Upper lobe of right lung (tissue), 1 donor: ENCODE measurements around the gene SORL1. TPM values are rescaled to one million over a fixed set of nuclear protein-coding genes. Genes with fewer than 3 reads are reported as not detected.

Experiments
- ATAC-seq: fragments of 200-7000 bp; cut with Tn5 transposase; one replicate; pipeline ENCODE4 v1.9.1; 2020; ENCODE audit warnings: mild to moderate bottlenecking, moderate library complexity
- DNase-seq: peaks from one replicate; pipeline ENCODE4 v3.0.0-alpha.2; 2020
- H3K27ac ChIP-seq: fragments of 200-600 bp; one replicate; pipeline ENCODE4 v1.8.0; 2022
- H3K27me3 ChIP-seq: fragments of 200-600 bp; one replicate; pipeline ENCODE4 v1.8.0; 2022; ENCODE audit warnings: mild to moderate bottlenecking
- H3K36me3 ChIP-seq: fragments of 200-600 bp; one replicate; pipeline ENCODE4 v1.8.0; 2022
- H3K4me1 ChIP-seq: fragments of 200-600 bp; one replicate; pipeline ENCODE4 v1.8.0; 2022
- H3K4me3 ChIP-seq: fragments of 200-600 bp; one replicate; pipeline ENCODE4 v1.8.0; 2022; ENCODE audit warnings: mild to moderate bottlenecking
- H3K9me3 ChIP-seq: fragments of 200-600 bp; one replicate; pipeline ENCODE4 v1.8.0; 2022
- CTCF ChIP-seq: fragments of 200-600 bp; IDR thresholded peaks from one replicate; pipeline ENCODE4 v1.8.0; 2022; ENCODE audit warnings: antibody characterized with exemption
- intact Hi-C: fragments of 100-400 bp; cut with DNase I; formaldehyde crosslinking; loops from one replicate; pipeline ENCODE4 v1.11.0; 2022
- total RNA-seq: library from RNA; stranded (reverse); fragmentation: NEBNext Ultra II Directional; extraction: Animal tissue kit (Norgen Biotek cat#: 25700); gene quantifications from one replicate; pipeline ENCODE4 v1.2.1, GENCODE V29; 2021
- donor health status: DM: no; HTN: yes; CAD: no; lungs with severe emphysema.

The SORL1 gene
- total RNA-seq, 1 donor from 2014 or later: 48.3 TPM

DNA sequence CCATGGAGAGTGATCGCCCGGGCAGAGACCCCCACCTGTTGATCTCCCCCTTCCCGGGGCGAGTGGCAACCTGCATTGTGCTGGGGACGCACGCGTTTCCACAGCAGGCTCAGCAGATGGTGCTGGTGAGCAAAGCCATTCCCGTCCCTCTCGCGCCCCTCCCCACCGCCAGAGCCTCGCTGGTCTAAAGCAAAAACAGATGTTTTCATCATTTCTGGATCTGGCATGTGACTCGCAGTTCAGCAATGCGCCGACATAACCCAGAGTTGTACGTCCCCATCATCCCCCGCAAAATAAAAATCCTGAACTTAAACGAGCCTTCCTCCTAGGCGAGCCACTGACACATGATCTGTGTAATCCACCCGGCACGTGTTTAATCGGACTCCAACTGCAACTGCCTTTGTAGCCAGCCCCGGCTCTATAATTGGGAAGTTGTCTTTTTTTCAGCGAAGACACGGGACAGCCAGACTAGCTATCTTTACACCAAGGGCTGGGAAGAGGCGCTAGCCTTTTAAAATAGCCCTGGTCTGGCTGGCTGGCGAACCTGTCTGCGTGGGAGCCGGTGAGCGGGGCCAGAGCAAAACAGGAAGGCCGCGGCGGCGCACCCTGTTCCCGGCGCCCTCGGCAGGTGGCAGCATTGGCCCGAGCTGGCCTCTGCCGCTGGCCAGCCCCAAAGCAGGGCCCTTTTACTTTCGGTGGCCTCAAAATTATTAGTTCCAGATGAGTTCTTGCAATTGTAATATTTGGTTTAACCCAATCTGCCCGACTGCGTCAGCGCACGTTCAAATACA lies 203.6 kb downstream of the SORL1 start:
- intact Hi-C loops: loop anchor here (5.0 kb wide), 1 partner anchor 552 kb away; no protein-coding TSS in a partner anchor
- Histone ChIP-seq H3K27me3 (no peaks in the 10 kb centered on the region), H3K27ac (peak overlapping the region; percentile 87), H3K4me1 (peaks cover 9% of the 10 kb centered on the region), H3K36me3 (no peaks in the 10 kb centered on the region), H3K4me3 (peak overlapping the region; percentile 59), H3K9me3 (no peaks in the 10 kb centered on the region)
- TF ChIP-seq CTCF: peak; percentile 82
- ATAC-seq (peak; percentile 96), DNase-seq (peak; percentile 92)

GRCh38 chr11:121656328-121657090 lies 204.4 kb downstream of the SORL1 start:
- intact Hi-C loops: loop anchor here (5.0 kb wide), 1 partner anchor 551 kb away; no protein-coding TSS in a partner anchor
- peak overlapping the region; percentile 59 for H3K4me3 ChIP-seq
- no peaks in the 10 kb centered on the region for H3K27me3 ChIP-seq
- TF ChIP-seq CTCF: no peak
- DNase-seq: no peak
- H3K36me3 ChIP-seq: no peaks in the 10 kb centered on the region
- no peaks in the 10 kb centered on the region for H3K9me3 ChIP-seq
- ATAC-seq: no peak
- H3K4me1 ChIP-seq: peaks cover 9% of the 10 kb centered on the region
- H3K27ac ChIP-seq: peak overlapping the region; percentile 87

DNA sequence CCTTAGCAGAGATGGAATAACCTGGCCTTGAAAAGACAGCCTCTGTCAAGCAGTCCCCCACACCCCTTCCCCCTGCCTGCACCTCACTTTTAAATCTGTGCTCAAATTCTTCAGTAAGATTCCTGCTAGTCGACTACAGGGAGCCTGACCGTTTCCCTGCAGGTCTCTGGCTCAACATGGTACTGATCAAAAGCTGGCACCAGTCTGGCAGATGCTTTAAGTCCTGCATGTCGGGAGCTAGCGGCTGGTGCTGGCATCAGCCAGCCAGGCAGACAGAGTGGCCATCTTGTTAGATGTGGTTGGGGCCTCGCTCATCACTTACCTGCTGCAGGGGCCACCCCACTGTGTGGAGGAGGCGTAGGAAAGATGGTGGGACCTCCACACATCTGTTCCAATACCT lies 205.0 kb downstream of the SORL1 start:
- Histone ChIP-seq H3K36me3 (no peaks in the 10 kb centered on the region), H3K27ac (peak overlapping the region; percentile 87), H3K4me3 (no peak overlapping the region), H3K9me3 (no peaks in the 10 kb centered on the region), H3K4me1 (peaks cover 9% of the 10 kb centered on the region), H3K27me3 (no peaks in the 10 kb centered on the region)
- DNase-seq: no peak
- TF ChIP-seq CTCF: no peak
- intact Hi-C loops: loop anchor here (5.0 kb wide), 1 partner anchor 550 kb away; no protein-coding TSS in a partner anchor
- no peak for ATAC-seq

DNA sequence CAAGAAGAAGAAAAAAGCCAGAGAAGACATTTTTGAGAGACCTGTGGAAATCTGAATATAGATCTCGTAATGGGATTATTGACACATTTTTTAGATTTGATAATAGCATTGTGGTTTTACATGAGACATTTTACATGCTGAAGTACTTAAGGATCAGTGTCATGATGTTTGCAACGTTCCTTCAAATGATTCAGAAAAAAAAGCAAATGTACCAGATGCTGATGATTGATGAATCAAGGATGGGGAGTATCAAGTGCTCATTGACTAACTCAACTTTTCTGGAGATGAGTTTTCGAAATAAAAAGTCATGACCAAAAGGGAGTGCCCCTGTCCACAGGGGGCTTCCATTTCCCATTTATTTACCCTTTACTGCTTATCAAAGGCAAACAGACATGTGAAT lies 207.7 kb downstream of the SORL1 start:
- Histone ChIP-seq H3K27me3 (no peaks in the 10 kb centered on the region), H3K27ac (no peak overlapping the region), H3K9me3 (no peaks in the 10 kb centered on the region), H3K36me3 (no peaks in the 10 kb centered on the region), H3K4me3 (no peak overlapping the region), H3K4me1 (peaks cover 9% of the 10 kb centered on the region)
- DNase-seq (no peak), ATAC-seq (no peak)
- no peak for TF ChIP-seq CTCF
- intact Hi-C loops: loop anchor here (5.0 kb wide), 1 partner anchor 547 kb away; no protein-coding TSS in a partner anchor

DNA sequence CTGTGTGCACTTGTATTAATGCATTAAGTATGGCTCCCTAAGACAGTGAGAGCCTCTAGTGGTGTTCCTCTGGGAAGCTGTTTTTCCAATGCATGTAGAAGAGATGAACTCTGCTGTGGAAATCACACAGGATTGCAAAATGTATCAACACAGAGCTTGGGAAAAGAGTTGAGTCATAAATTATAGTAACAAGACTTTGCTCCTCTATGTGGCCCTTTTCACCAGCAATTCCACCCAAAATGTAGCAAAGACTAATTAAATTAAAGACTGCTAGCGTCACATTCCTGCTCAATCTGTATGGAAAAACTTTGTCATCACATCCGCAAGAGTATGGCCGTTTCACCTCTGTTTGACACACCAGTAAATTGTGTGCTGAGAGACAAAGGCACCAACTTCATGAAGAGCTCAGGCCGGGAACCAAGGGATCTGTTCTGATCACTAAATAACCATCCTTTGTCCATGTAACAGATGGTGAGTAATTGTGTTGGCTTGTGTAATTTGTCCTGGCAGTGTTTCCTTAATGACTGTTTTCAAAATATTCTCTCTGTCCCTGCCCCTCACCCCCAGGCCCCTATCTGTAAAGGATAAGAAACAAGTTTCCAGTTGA lies 209.9 kb downstream of the SORL1 start:
- no peak for TF ChIP-seq CTCF
- Histone ChIP-seq H3K4me1 (no peaks in the 10 kb centered on the region), H3K27me3 (no peaks in the 10 kb centered on the region), H3K36me3 (no peaks in the 10 kb centered on the region), H3K9me3 (no peaks in the 10 kb centered on the region), H3K27ac (no peak overlapping the region), H3K4me3 (no peak overlapping the region)
- no peak for ATAC-seq
- intact Hi-C loops: no loop called here
- DNase-seq: no peak
